Hepatocyte (in vitro differentiated cells): ENCODE measurements around the gene XPO1.

ENCODE experiments used
- CTCF ChIP-seq: fragments of 200-600 bp; sonication (generic); IDR thresholded peaks from 2 replicates; pipeline ENCODE4 v1.5.1; 2016; ENCODE audit warnings: antibody characterized with exemption, mild to moderate bottlenecking; ENCODE audit not compliant: poor library complexity
- EZH2phosphoT487 ChIP-seq: fragments of 200-600 bp; sonication (generic); IDR thresholded peaks from one replicate; pipeline ENCODE4 v1.6.1; 2018; ENCODE audit warnings: antibody characterized with exemption, mild to moderate bottlenecking, low read depth, moderate library complexity; ENCODE audit not compliant: unreplicated experiment, severe bottlenecking

- no peak for TF ChIP-seq CTCF
- TF ChIP-seq EZH2phosphoT487, result no peak
Measured at GRCh38 chr2:61543062-61543461, 4.9 kb upstream of the XPO1 start.
